ENCODE data around the gene OR2F1. TPM values are rescaled to one million over a fixed set of nuclear protein-coding genes. Genes with fewer than 3 reads are reported as not detected.

OR2F1 gene
- total and polyA plus RNA-seq, 10 of the 15 experiments (the other 5 are each of a cell fraction or from before 2014, with no cell fraction given): not detected

DNA sequence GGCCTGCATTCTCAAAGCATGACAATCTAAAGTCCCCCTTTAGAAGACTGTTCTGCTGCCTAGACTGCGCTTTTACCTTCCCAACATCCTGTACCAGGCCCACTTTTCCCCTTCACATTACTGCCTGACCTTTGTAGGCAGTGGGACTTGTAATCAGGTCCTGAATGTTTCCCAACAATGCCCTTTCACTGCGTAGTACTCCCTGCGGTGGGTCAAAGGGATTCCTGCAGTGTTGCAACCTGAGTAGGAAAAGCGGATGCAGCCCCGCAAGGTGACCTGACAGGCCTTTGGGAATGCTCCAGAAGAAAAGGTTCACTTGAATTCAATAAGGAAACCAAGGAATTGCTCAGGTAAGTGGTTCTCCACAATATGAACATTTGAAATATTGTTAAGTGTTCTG lies 47.7 kb upstream of the OR2F1 start (continued):
- TF ChIP-seq, protein P1, sequence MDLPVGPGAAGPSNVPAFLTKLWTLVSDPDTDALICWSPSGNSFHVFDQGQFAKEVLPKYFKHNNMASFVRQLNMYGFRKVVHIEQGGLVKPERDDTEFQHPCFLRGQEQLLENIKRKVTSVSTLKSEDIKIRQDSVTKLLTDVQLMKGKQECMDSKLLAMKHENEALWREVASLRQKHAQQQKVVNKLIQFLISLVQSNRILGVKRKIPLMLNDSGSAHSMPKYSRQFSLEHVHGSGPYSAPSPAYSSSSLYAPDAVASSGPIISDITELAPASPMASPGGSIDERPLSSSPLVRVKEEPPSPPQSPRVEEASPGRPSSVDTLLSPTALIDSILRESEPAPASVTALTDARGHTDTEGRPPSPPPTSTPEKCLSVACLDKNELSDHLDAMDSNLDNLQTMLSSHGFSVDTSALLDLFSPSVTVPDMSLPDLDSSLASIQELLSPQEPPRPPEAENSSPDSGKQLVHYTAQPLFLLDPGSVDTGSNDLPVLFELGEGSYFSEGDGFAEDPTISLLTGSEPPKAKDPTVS (IDR thresholded peaks at IDR 0.05; ENCODE audit: low read depth, low read length): no peak
- TF ChIP-seq STAT3 (IDR thresholded peaks at IDR 0.05; ENCODE audit: low read depth, low read length): no peak

- RAD21 ChIA-PET (ENCODE audit: unreplicated experiment): no interaction called here
- POLR2A ChIA-PET: no interaction called here
- intact Hi-C loops (cut with micrococcal nuclease; ENCODE audit: unreplicated experiment): no loop called here
- TF ChIP-seq, protein P2, sequence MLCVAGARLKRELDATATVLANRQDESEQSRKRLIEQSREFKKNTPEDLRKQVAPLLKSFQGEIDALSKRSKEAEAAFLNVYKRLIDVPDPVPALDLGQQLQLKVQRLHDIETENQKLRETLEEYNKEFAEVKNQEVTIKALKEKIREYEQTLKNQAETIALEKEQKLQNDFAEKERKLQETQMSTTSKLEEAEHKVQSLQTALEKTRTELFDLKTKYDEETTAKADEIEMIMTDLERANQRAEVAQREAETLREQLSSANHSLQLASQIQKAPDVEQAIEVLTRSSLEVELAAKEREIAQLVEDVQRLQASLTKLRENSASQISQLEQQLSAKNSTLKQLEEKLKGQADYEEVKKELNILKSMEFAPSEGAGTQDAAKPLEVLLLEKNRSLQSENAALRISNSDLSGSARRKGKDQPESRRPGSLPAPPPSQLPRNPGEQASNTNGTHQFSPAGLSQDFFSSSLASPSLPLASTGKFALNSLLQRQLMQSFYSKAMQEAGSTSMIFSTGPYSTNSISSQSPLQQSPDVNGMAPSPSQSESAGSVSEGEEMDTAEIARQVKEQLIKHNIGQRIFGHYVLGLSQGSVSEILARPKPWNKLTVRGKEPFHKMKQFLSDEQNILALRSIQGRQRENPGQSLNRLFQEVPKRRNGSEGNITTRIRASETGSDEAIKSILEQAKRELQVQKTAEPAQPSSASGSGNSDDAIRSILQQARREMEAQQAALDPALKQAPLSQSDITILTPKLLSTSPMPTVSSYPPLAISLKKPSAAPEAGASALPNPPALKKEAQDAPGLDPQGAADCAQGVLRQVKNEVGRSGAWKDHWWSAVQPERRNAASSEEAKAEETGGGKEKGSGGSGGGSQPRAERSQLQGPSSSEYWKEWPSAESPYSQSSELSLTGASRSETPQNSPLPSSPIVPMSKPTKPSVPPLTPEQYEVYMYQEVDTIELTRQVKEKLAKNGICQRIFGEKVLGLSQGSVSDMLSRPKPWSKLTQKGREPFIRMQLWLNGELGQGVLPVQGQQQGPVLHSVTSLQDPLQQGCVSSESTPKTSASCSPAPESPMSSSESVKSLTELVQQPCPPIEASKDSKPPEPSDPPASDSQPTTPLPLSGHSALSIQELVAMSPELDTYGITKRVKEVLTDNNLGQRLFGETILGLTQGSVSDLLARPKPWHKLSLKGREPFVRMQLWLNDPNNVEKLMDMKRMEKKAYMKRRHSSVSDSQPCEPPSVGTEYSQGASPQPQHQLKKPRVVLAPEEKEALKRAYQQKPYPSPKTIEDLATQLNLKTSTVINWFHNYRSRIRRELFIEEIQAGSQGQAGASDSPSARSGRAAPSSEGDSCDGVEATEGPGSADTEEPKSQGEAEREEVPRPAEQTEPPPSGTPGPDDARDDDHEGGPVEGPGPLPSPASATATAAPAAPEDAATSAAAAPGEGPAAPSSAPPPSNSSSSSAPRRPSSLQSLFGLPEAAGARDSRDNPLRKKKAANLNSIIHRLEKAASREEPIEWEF (IDR thresholded peaks at IDR 0.05; ENCODE audit: insufficient replicate concordance, low read depth, low read length): no peak
- TF ChIP-seq SMAD1 (IDR thresholded peaks at IDR 0.05; ENCODE audit: low read depth, partially characterized antibody) (no peak), BHLHE40 (IDR thresholded peaks at IDR 0.05; ENCODE audit: borderline replicate concordance in 1 of 2, low read depth in 2 of 2, low read length in 1 of 2) (no peak), YBX1 (IDR thresholded peaks at IDR 0.05) (no peak), USF2 (IDR thresholded peaks at IDR 0.05; ENCODE audit: borderline replicate concordance, low read depth, low read length) (no peak), HCFC1 (IDR thresholded peaks at IDR 0.05; ENCODE audit: low read length) (no peak), WRNIP1 (IDR thresholded peaks at IDR 0.05; ENCODE audit: borderline replicate concordance, low read depth, low read length) (no peak)
- TF ChIP-seq, protein P3, sequence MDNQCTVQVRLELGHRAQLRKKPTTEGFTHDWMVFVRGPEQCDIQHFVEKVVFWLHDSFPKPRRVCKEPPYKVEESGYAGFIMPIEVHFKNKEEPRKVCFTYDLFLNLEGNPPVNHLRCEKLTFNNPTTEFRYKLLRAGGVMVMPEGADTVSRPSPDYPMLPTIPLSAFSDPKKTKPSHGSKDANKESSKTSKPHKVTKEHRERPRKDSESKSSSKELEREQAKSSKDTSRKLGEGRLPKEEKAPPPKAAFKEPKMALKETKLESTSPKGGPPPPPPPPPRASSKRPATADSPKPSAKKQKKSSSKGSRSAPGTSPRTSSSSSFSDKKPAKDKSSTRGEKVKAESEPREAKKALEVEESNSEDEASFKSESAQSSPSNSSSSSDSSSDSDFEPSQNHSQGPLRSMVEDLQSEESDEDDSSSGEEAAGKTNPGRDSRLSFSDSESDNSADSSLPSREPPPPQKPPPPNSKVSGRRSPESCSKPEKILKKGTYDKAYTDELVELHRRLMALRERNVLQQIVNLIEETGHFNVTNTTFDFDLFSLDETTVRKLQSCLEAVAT (IDR thresholded peaks at IDR 0.05): no peak
- TF ChIP-seq, protein P4, sequence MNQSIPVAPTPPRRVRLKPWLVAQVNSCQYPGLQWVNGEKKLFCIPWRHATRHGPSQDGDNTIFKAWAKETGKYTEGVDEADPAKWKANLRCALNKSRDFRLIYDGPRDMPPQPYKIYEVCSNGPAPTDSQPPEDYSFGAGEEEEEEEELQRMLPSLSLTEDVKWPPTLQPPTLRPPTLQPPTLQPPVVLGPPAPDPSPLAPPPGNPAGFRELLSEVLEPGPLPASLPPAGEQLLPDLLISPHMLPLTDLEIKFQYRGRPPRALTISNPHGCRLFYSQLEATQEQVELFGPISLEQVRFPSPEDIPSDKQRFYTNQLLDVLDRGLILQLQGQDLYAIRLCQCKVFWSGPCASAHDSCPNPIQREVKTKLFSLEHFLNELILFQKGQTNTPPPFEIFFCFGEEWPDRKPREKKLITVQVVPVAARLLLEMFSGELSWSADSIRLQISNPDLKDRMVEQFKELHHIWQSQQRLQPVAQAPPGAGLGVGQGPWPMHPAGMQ (IDR thresholded peaks at IDR 0.05; ENCODE audit: borderline replicate concordance): no peak
These were observed 46.5 kb upstream of the OR2F1 start for GRCh38 chr7:143908120-143908519.

More at GRCh38 chr7:143908120-143908519, 46.5 kb upstream of the OR2F1 start:
- Histone ChIP-seq H3K27me3 (replicated peaks in 1 of 2; ENCODE audit: control insufficient read depth in 2 of 2, insufficient read depth in 2 of 2, low read length in 1 of 2) (no peaks in the 10 kb centered on the region), H3K4me2 (ENCODE audit: control insufficient read depth, insufficient read depth) (no peak overlapping the region), H2AFZ (ENCODE audit: control insufficient read depth, low read depth, low read length) (no peak overlapping the region), H3K27ac (ENCODE audit: control insufficient read depth, insufficient read depth) (no peak overlapping the region), H3K4me1 (ENCODE audit: control insufficient read depth, insufficient read depth, low read length) (no peaks in the 10 kb centered on the region), H3K36me3 (ENCODE audit: control insufficient read depth in 2 of 2, insufficient read depth in 2 of 2, low read length in 1 of 2) (no peaks in the 10 kb centered on the region), H4K20me1 (ENCODE audit: control insufficient read depth, insufficient read depth) (no peaks in the 10 kb centered on the region), H3K79me2 (ENCODE audit: control insufficient read depth, insufficient read depth, low read length) (no peaks in the 10 kb centered on the region), H3K4me3 (no peak overlapping the region), H3K9ac (ENCODE audit: control insufficient read depth, insufficient read depth, low read length) (no peak overlapping the region), H3K9me3 (replicated peaks; ENCODE audit: control insufficient read depth, insufficient read depth, low read length) (no peaks in the 10 kb centered on the region)
- 3% methylated on average over 5 of the region's 5 CpGs for WGBS (ENCODE audit: insufficient coverage, insufficient replicate concordance, low lambda C conversion rate, missing lambda C conversion rate)
- in situ Hi-C loops (cut with MboI): loop anchor here (25.0 kb wide), 1 partner anchor 479 kb away; no protein-coding TSS in a partner anchor
- ChIA-PET SMC1A (ENCODE audit: uncharacterized antibody, unreplicated experiment) (no interaction called here), CTCF (no interaction called here)
- BruUV-seq (replicated peaks): no TSS peak
- no peak for DNase-seq (ENCODE audit: low read depth, low spot score)
- FAIRE-seq: no peak
- ATAC-seq: no peak
